Gastrocnemius medialis (tissue), 4 donors: ENCODE data around the gene NRK. TPM values are rescaled to one million over a fixed set of nuclear protein-coding genes. Genes with fewer than 3 reads are reported as not detected.
"Not testable (repeated sequence)": the region's sequence is repeated elsewhere in the genome, so short reads cannot be mapped to it uniquely, and the experiment has no call there.

Experiments used
- ATAC-seq, 2 donors: fragments of 150-250 bp; one replicate each; pipeline ENCODE4 v1.9.1; 2016
- DNase-seq, 2 donors: peaks; one replicate each; pipeline ENCODE4 v3.0.0-alpha.2; 2019
- H3K27ac ChIP-seq, 4 donors: fragments of 200-600 bp; sonication (generic); 1 replicate in 1 of 4; 2 replicates in 3 of 4; pipeline ENCODE4 v1.5.1; 2016 to 2018; ENCODE audit warnings: mild to moderate bottlenecking in 2 of 4, moderate library complexity in 1 of 4
- H3K27me3 ChIP-seq, 3 donors: fragments of 200-600 bp; sonication (generic) in 2 of 3; 1 replicate in 1 of 3; 2 replicates in 2 of 3; pipeline versions ENCODE4 v1.5.1 to v1.6.0; 2016 to 2019; ENCODE audit warnings: mild to moderate bottlenecking in 1 of 3, moderate library complexity in 1 of 3
- H3K36me3 ChIP-seq, 2 donors: fragments of 200-600 bp; sonication (generic) in 1 of 2; one replicate each; pipeline ENCODE4 v1.5.1; 2017 to 2018
- H3K4me1 ChIP-seq, 2 donors: fragments of 200-600 bp; sonication (generic) in 1 of 2; one replicate each; pipeline ENCODE4 v1.5.1; 2016 to 2017; ENCODE audit warnings: mild to moderate bottlenecking in 2 of 2
- H3K4me3 ChIP-seq, 4 donors: fragments of 200-600 bp; sonication (generic) in 3 of 4; 1 replicate in 1 of 4; 2 replicates in 3 of 4; pipeline ENCODE4 v1.5.1; 2016 to 2019; ENCODE audit warnings: mild to moderate bottlenecking in 2 of 4
- H3K9me3 ChIP-seq, 3 donors: fragments of 200-600 bp; sonication (generic) in 2 of 3; 1 replicate in 1 of 3; 2 replicates in 2 of 3; pipeline ENCODE4 v1.5.1; 2016 to 2019
- CTCF ChIP-seq, 5 experiments: fragments of 450-650 bp in 3 of 5; fragments of 200-600 bp in 2 of 5; sonication (generic) in 2 of 5; IDR thresholded peaks in 4 of 5; conservative IDR thresholded peaks in 1 of 5; 1 replicate in 4 of 5; 2 replicates in 1 of 5; pipeline ENCODE4 v1.5.1; 2016 to 2019; ENCODE audit warnings: antibody characterized with exemption in 5 of 5, mild to moderate bottlenecking in 3 of 5, moderate library complexity in 3 of 5
- POLR2A ChIP-seq, 2 donors: fragments of 450-650 bp; IDR thresholded peaks; one replicate each; pipeline ENCODE4 v1.6.1; 2017; ENCODE audit warnings: antibody characterized with exemption in 2 of 2, mild to moderate bottlenecking in 2 of 2, moderate library complexity in 2 of 2
- in situ Hi-C, 4 donors: fragments of 200-750 bp; cut with MboI; loops; one replicate each; pipeline versions ENCODE4 v1.15.0 to v1.8.0; 2017; ENCODE audit warnings: low sequenced_read_pairs in 4 of 4
- intact Hi-C: fragments of 100-400 bp; cut with DNase I; formaldehyde crosslinking; loops from one replicate; pipeline ENCODE4 v1.15.1; 2023; ENCODE audit warnings: low total_unique reads
- total RNA-seq, 4 donors: library from RNA; depleted of rRNA; stranded (reverse); fragments of >200 nt; gene quantifications; one replicate each; pipeline versions ENCODE4 v1.1.0 to v1.2.3, GENCODE V29; 2016

Gene NRK
- total RNA-seq, 4 donors from 2014 or later = 0.04 to 0.31 (median 0.26) TPM; not detected in 1

- in situ Hi-C loops (no loop called here), intact Hi-C loops (no loop called here)
- no peak overlapping the region for H3K27ac ChIP-seq
- H3K36me3 ChIP-seq = no peaks in the 10 kb centered on the region
- H3K27me3 ChIP-seq = no peaks in the 10 kb centered on the region
- no peaks in the 10 kb centered on the region for H3K4me1 ChIP-seq
- H3K9me3 ChIP-seq = no peaks in the 10 kb centered on the region
- DNase-seq (no peak), ATAC-seq (no peak)
- H3K4me3 ChIP-seq = no peak overlapping the region
- TF ChIP-seq POLR2A (IDR thresholded peaks at IDR 0.05) (no peak), CTCF (IDR thresholded peaks at IDR 0.05 in 4 of 5, conservative IDR thresholded peaks at IDR 0.05 in 1 of 5) (no peak)
Measured at GRCh38 chrX:106000203-106000602, 177.9 kb downstream of the NRK start.

- ATAC-seq, H3K36me3 ChIP-seq, H3K4me3 ChIP-seq, H3K4me1 ChIP-seq, DNase-seq, in situ Hi-C loops, H3K27ac ChIP-seq, H3K27me3 ChIP-seq, H3K9me3 ChIP-seq, intact Hi-C loops: not testable (repeated sequence)
Measured at GRCh38 chrX:106000609-106001008, 178.3 kb downstream of the NRK start.

- Histone ChIP-seq H3K4me1 (no peaks in the 10 kb centered on the region), H3K4me3 (no peak overlapping the region), H3K9me3 (no peaks in the 10 kb centered on the region), H3K27me3 (no peaks in the 10 kb centered on the region), H3K27ac (no peak overlapping the region), H3K36me3 (no peaks in the 10 kb centered on the region)
- DNase-seq (no peak), ATAC-seq (no peak)
- in situ Hi-C loops (no loop called here), intact Hi-C loops (no loop called here)
- TF ChIP-seq POLR2A (IDR thresholded peaks at IDR 0.05) (no peak), CTCF (IDR thresholded peaks at IDR 0.05 in 4 of 5, conservative IDR thresholded peaks at IDR 0.05 in 1 of 5) (no peak)
Measured at GRCh38 chrX:106005684-106006083, 183.3 kb downstream of the NRK start.

- intact Hi-C loops = no loop called here
- TF ChIP-seq CTCF (IDR thresholded peaks at IDR 0.05 in 4 of 5, conservative IDR thresholded peaks at IDR 0.05 in 1 of 5) = no peak
- no peak for TF ChIP-seq POLR2A (IDR thresholded peaks at IDR 0.05)
- H3K9me3 ChIP-seq = no peaks in the 10 kb centered on the region
- H3K27ac ChIP-seq = no peak overlapping the region
- no peaks in the 10 kb centered on the region for H3K4me1 ChIP-seq
- DNase-seq (no peak), ATAC-seq (no peak)
- in situ Hi-C loops = no loop called here
- no peak overlapping the region for H3K4me3 ChIP-seq
- no peaks in the 10 kb centered on the region for H3K36me3 ChIP-seq
- no peaks in the 10 kb centered on the region for H3K27me3 ChIP-seq
Measured at GRCh38 chrX:106007815-106008214, 185.5 kb downstream of the NRK start.

Other genes with a start within 250 kb of the NRK start
- under 1 TPM in 1 of 4 donors, not detected in 3; 0.24 TPM for gene SERPINA7, start 216.2 kb downstream of the NRK start, total RNA-seq